Liver (tissue), 9 donors: Measurements from ENCODE around the gene UNC5CL. TPM values are rescaled to one million over a fixed set of nuclear protein-coding genes. Genes with fewer than 3 reads are reported as not detected.
A peak's percentile ranks its signal among the peaks of the same experiment; 100 is the strongest.

Experiments used
- DNase-seq: peaks from one replicate; pipeline ENCODE4 v3.0.0-alpha.2; 2017; ENCODE audit warnings: low spot score
- H3K27ac ChIP-seq, 2 donors: one replicate each; pipeline ENCODE4 v1.7.0; 2013; ENCODE audit warnings: inconsistent platforms in 2 of 2, low read length in 2 of 2, control low read depth in 1 of 2, low read depth in 1 of 2, mild to moderate bottlenecking in 1 of 2
- H3K27me3 ChIP-seq, 4 donors: one replicate each; pipeline versions ENCODE4 v1.6.1 to v1.7.0; 2013; ENCODE audit warnings: low read length in 3 of 4, inconsistent platforms in 1 of 4, mild to moderate bottlenecking in 1 of 4, moderate library complexity in 1 of 4; ENCODE audit not compliant: control insufficient read depth in 4 of 4, insufficient read depth in 4 of 4
- H3K36me3 ChIP-seq, 4 donors: one replicate each; pipeline versions ENCODE4 v1.6.1 to v1.7.0; 2013; ENCODE audit warnings: low read length in 3 of 4, mild to moderate bottlenecking in 3 of 4, low read depth in 1 of 4, moderate library complexity in 1 of 4; ENCODE audit not compliant: control insufficient read depth in 4 of 4, insufficient read depth in 3 of 4
- H3K4me1 ChIP-seq, 4 donors: one replicate each; pipeline versions ENCODE4 v1.6.1 to v1.7.0; 2013; ENCODE audit warnings: low read length in 3 of 4, mild to moderate bottlenecking in 3 of 4, moderate library complexity in 1 of 4; ENCODE audit not compliant: control insufficient read depth in 4 of 4, insufficient read depth in 4 of 4
- H3K4me3 ChIP-seq, 3 donors: one replicate each; pipeline versions ENCODE4 v1.6.1 to v1.7.0; 2013; ENCODE audit warnings: low read length in 3 of 3, control low read depth in 1 of 3, low read depth in 1 of 3, mild to moderate bottlenecking in 1 of 3
- H3K9ac ChIP-seq, 2 donors: one replicate each; pipeline ENCODE4 v1.7.0; 2013; ENCODE audit warnings: low read length in 2 of 2, mild to moderate bottlenecking in 2 of 2, moderate library complexity in 2 of 2, control low read depth in 1 of 2, low read depth in 1 of 2
- H3K9me3 ChIP-seq, 4 donors: one replicate each; pipeline versions ENCODE4 v1.6.1 to v1.7.0; 2013; ENCODE audit warnings: low read length in 3 of 4; ENCODE audit not compliant: control insufficient read depth in 4 of 4
- ATF3 ChIP-seq: IDR thresholded peaks from 2 replicates; pipeline ENCODE4 v1.6.1; 2016; ENCODE audit warnings: antibody characterized with exemption
- CTCF ChIP-seq: fragments of 150-350 bp; IDR thresholded peaks from 2 replicates; pipeline ENCODE4 v1.5.1; 2017; ENCODE audit warnings: improper control_type of control experiment, low read depth, low read length; ENCODE audit not compliant: missing input control
- EGR1 ChIP-seq, 2 donors: IDR thresholded peaks; 2 replicates each; pipeline ENCODE4 v1.6.1; 2016 to 2018; ENCODE audit warnings: antibody characterized with exemption in 2 of 2, low read depth in 2 of 2
- FOXA1 ChIP-seq: IDR thresholded peaks from 2 replicates; pipeline ENCODE4 v1.6.1; 2016; ENCODE audit warnings: antibody characterized with exemption
- FOXA2 ChIP-seq: IDR thresholded peaks from 2 replicates; pipeline ENCODE4 v1.6.1; 2016; ENCODE audit warnings: antibody characterized with exemption
- GABPA ChIP-seq, 2 donors: IDR thresholded peaks in 1 of 2; conservative IDR thresholded peaks in 1 of 2; 2 replicates each; pipeline ENCODE4 v1.6.1; 2016; ENCODE audit warnings: antibody characterized with exemption in 2 of 2, mild to moderate bottlenecking in 1 of 2, moderate library complexity in 1 of 2
- HNF4A ChIP-seq, 2 donors: conservative IDR thresholded peaks; 2 replicates each; pipeline ENCODE4 v1.6.1; 2016; ENCODE audit warnings: antibody characterized with exemption in 2 of 2, mild to moderate bottlenecking in 2 of 2
- HNF4G ChIP-seq: IDR thresholded peaks from 2 replicates; pipeline ENCODE4 v1.6.1; 2016; ENCODE audit warnings: antibody characterized with exemption
- JUND ChIP-seq, 2 donors: IDR thresholded peaks; 2 replicates each; pipeline ENCODE4 v1.6.1; 2016; ENCODE audit warnings: antibody characterized with exemption in 2 of 2
- NR2F2 ChIP-seq: IDR thresholded peaks from 2 replicates; pipeline ENCODE4 v1.6.1; 2016; ENCODE audit warnings: antibody characterized with exemption
- RAD21 ChIP-seq, 2 donors: IDR thresholded peaks; 2 replicates each; pipeline ENCODE4 v1.6.1; 2016; ENCODE audit warnings: antibody characterized with exemption in 2 of 2, mild to moderate bottlenecking in 2 of 2
- REST ChIP-seq: IDR thresholded peaks from 2 replicates; pipeline ENCODE4 v1.6.1; 2016; ENCODE audit warnings: antibody characterized with exemption, mild to moderate bottlenecking
- RXRA ChIP-seq, 2 donors: IDR thresholded peaks; 2 replicates each; pipeline ENCODE4 v1.6.1; 2017 to 2018; ENCODE audit warnings: antibody characterized with exemption in 2 of 2, mild to moderate bottlenecking in 1 of 2
- SP1 ChIP-seq: IDR thresholded peaks from 2 replicates; pipeline ENCODE4 v1.6.1; 2018; ENCODE audit warnings: antibody characterized with exemption, mild to moderate bottlenecking
- TAF1 ChIP-seq: conservative IDR thresholded peaks from 2 replicates; pipeline ENCODE4 v1.6.1; 2016; ENCODE audit warnings: antibody characterized with exemption, mild to moderate bottlenecking
- YY1 ChIP-seq: IDR thresholded peaks from 2 replicates; pipeline ENCODE4 v1.6.1; 2016; ENCODE audit warnings: antibody characterized with exemption, mild to moderate bottlenecking
- ZBTB33 ChIP-seq: IDR thresholded peaks from 2 replicates; pipeline ENCODE4 v1.6.1; 2016; ENCODE audit warnings: antibody characterized with exemption
- whole genome bisulfite sequencing: extraction: QIAGEN DNeasy Blood & Tissue Kit; methylation state at CpG from one replicate; pipeline ENCODE4 v1.1.7; 2013; 5-methylcytosine and 5-hydroxymethylcytosine counted together
- polyA plus RNA-seq, 2 donors: library from polyadenylated mRNA; stranded (reverse) in 1 of 2; unstranded in 1 of 2; fragments of 200-250 nt in 1 of 2; fragments of >200 nt in 1 of 2; fragmentation: Nextera tagmentation in 1 of 2; extraction: Ambion mirVana in 1 of 2; gene quantifications; one replicate each; pipeline versions ENCODE4 v1.2.1 to v1.2.3, GENCODE V29; 2013 to 2015
- total RNA-seq, 2 donors: library from RNA; depleted of rRNA; stranded (reverse); fragments of >200 nt; gene quantifications; one replicate each; pipeline ENCODE4 v1.2.3, GENCODE V29; 2014
- TF ChIP-seq, protein P1 (sequence below): IDR thresholded peaks from 2 replicates; pipeline ENCODE4 v1.6.1; 2016; ENCODE audit warnings: antibody characterized with exemption
- donor health status: healthy.
- donor health status: healthy.
- donor health status: healthy.
- donor health status: healthy.
- donor health status: healthy.

UNC5CL gene
- total and polyA plus RNA-seq, 4 donors, result 4.7 to 41.9 (median 17.2) TPM

- Histone ChIP-seq H3K9ac (no peak overlapping the region), H3K4me1 (no peaks in the 10 kb centered on the region), H3K27ac (no peak overlapping the region), H3K9me3 (no peaks in the 10 kb centered on the region), H3K27me3 (no peaks in the 10 kb centered on the region), H3K36me3 (peaks cover 0 to 2% (median 1%) of the 10 kb centered on the region in 4 donors), H3K4me3 (no peak overlapping the region)
- DNase-seq, result peak; percentile 27
- TF ChIP-seq FOXA2 (no peak), ZBTB33 (no peak), FOXA1 (no peak), YY1 (no peak), HNF4G (no peak), RXRA (IDR thresholded peaks at IDR 0.05) (no peak), NR2F2 (no peak), REST (no peak), RAD21 (IDR thresholded peaks at IDR 0.05) (no peak), CTCF (no peak), TAF1 (no peak), JUND (IDR thresholded peaks at IDR 0.05) (no peak), ATF3 (no peak), HNF4A (conservative IDR thresholded peaks at IDR 0.05) (no peak), SP1 (no peak), EGR1 (IDR thresholded peaks at IDR 0.05; ENCODE audit: low read depth in 2 of 2) (no peak), GABPA (IDR thresholded peaks at IDR 0.05 in 1 of 2, conservative IDR thresholded peaks at IDR 0.05 in 1 of 2) (no peak)
- TF ChIP-seq, protein P1, sequence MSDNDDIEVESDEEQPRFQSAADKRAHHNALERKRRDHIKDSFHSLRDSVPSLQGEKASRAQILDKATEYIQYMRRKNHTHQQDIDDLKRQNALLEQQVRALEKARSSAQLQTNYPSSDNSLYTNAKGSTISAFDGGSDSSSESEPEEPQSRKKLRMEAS, result no peak
- 96% methylated on average over 3 of the region's 3 CpGs for WGBS
Measured at GRCh38 chr6:41054511-41054910, 15.5 kb upstream of the UNC5CL start.
